ENCODE results near the gene SYPL1. TPM values are rescaled to one million over a fixed set of nuclear protein-coding genes. Genes with fewer than 3 reads are reported as not detected.

The SYPL1 gene
- total and polyA plus RNA-seq, 2 experiments from 2014 or later = 94.2 to 110 TPM

- H3K4me2 ChIP-seq = no peak overlapping the region
- H3K79me2 ChIP-seq = no peaks in the 10 kb centered on the region
- no peak for TF ChIP-seq CTCF (IDR thresholded peaks at IDR 0.05; ENCODE audit: poor library complexity)
- no peak for TF ChIP-seq EZH2 (IDR thresholded peaks at IDR 0.05; ENCODE audit: borderline replicate concordance)
- TF ChIP-seq EZH2phosphoT487 (IDR thresholded peaks at IDR 0.05; ENCODE audit: low read depth, severe bottlenecking, unreplicated experiment) = no peak
- H3K9me2 ChIP-seq (replicated peaks; ENCODE audit: insufficient read depth) = no peaks in the 10 kb centered on the region
- H3K27ac ChIP-seq = no peak overlapping the region
- DNase-seq (ENCODE audit: low spot score) = no peak
- no peaks in the 10 kb centered on the region for H4K20me1 ChIP-seq (ENCODE audit: insufficient read depth, poor library complexity, severe bottlenecking)
- 86% methylated on average over 9 of the region's 9 CpGs for WGBS (ENCODE audit: low lambda C conversion rate, missing lambda C conversion rate)
- H3K4me3 ChIP-seq = no peak overlapping the region
- H3K4me1 ChIP-seq (ENCODE audit: insufficient read depth) = peaks cover 17% of the 10 kb centered on the region
- no peaks in the 10 kb centered on the region for H3K27me3 ChIP-seq
- no peaks in the 10 kb centered on the region for H3K9me3 ChIP-seq (ENCODE audit: low read depth)
- H3K36me3 ChIP-seq (replicated peaks; ENCODE audit: insufficient read depth, low read depth) = no peaks in the 10 kb centered on the region
- H2AFZ ChIP-seq = no peak overlapping the region
These were observed 37.9 kb downstream of the SYPL1 start for GRCh38 chr7:106074257-106074656.

- Histone ChIP-seq H3K9me3 (ENCODE audit: low read depth) (no peaks in the 10 kb centered on the region), H3K4me2 (no peak overlapping the region), H3K27me3 (no peaks in the 10 kb centered on the region), H3K4me1 (ENCODE audit: insufficient read depth) (peaks cover 21% of the 10 kb centered on the region), H3K9me2 (replicated peaks; ENCODE audit: insufficient read depth) (no peaks in the 10 kb centered on the region), H3K79me2 (no peaks in the 10 kb centered on the region), H4K20me1 (ENCODE audit: insufficient read depth, poor library complexity, severe bottlenecking) (no peaks in the 10 kb centered on the region), H3K36me3 (replicated peaks; ENCODE audit: insufficient read depth, low read depth) (no peaks in the 10 kb centered on the region), H2AFZ (no peak overlapping the region), H3K4me3 (no peak overlapping the region), H3K27ac (no peak overlapping the region)
- DNase-seq (ENCODE audit: low spot score) = no peak
- TF ChIP-seq CTCF (IDR thresholded peaks at IDR 0.05; ENCODE audit: poor library complexity) (no peak), EZH2phosphoT487 (IDR thresholded peaks at IDR 0.05; ENCODE audit: low read depth, severe bottlenecking, unreplicated experiment) (no peak), EZH2 (IDR thresholded peaks at IDR 0.05; ENCODE audit: borderline replicate concordance) (no peak)
- 85% methylated on average over 3 of the region's 3 CpGs for WGBS (ENCODE audit: low lambda C conversion rate, missing lambda C conversion rate)
These were observed 38.4 kb downstream of the SYPL1 start for GRCh38 chr7:106073701-106074100.

- Histone ChIP-seq H3K36me3 (replicated peaks; ENCODE audit: insufficient read depth, low read depth) (no peaks in the 10 kb centered on the region), H3K4me3 (no peak overlapping the region), H3K4me1 (ENCODE audit: insufficient read depth) (peaks cover 21% of the 10 kb centered on the region), H3K79me2 (no peaks in the 10 kb centered on the region), H2AFZ (no peak overlapping the region), H3K27me3 (no peaks in the 10 kb centered on the region), H3K9me2 (replicated peaks; ENCODE audit: insufficient read depth) (no peaks in the 10 kb centered on the region), H3K27ac (no peak overlapping the region), H3K9me3 (ENCODE audit: low read depth) (no peaks in the 10 kb centered on the region), H4K20me1 (ENCODE audit: insufficient read depth, poor library complexity, severe bottlenecking) (no peaks in the 10 kb centered on the region), H3K4me2 (peak overlapping the region; percentile 34)
- no peak for DNase-seq (ENCODE audit: low spot score)
- TF ChIP-seq EZH2phosphoT487 (IDR thresholded peaks at IDR 0.05; ENCODE audit: low read depth, severe bottlenecking, unreplicated experiment) (no peak), EZH2 (IDR thresholded peaks at IDR 0.05; ENCODE audit: borderline replicate concordance) (no peak), CTCF (IDR thresholded peaks at IDR 0.05; ENCODE audit: poor library complexity) (no peak)
- 76% methylated on average over 4 of the region's 4 CpGs for WGBS (ENCODE audit: low lambda C conversion rate, missing lambda C conversion rate)
These were observed 39.4 kb downstream of the SYPL1 start for GRCh38 chr7:106072715-106073091.

Data from hepatocyte (in vitro differentiated cells).